K562 (cell line): ENCODE results near the gene SV2C. TPM values are rescaled to one million over a fixed set of nuclear protein-coding genes. Genes with fewer than 3 reads are reported as not detected.

Experiments
- ARID1B ChIP-seq: fragments of 450-650 bp; IDR thresholded peaks from 2 replicates; pipeline ENCODE4 v1.6.1; 2016; ENCODE audit warnings: antibody characterized with exemption, mild to moderate bottlenecking, inconsistent platforms
- ARID2 ChIP-seq: fragments of 450-650 bp; IDR thresholded peaks from 2 replicates; pipeline ENCODE4 v1.6.1; 2017; ENCODE audit warnings: antibody characterized with exemption, mild to moderate bottlenecking
- BACH1 ChIP-seq: fragments of 200-800 bp; sonication (Bioruptor generic); IDR thresholded peaks from 2 replicates; pipeline ENCODE4 v1.6.1; 2016; ENCODE audit warnings: missing genetic modification characterization, missing compliant biosample characterization
- COPS2 ChIP-seq: fragments of 450-650 bp; conservative IDR thresholded peaks from 2 replicates; pipeline ENCODE4 v1.6.1; 2016; ENCODE audit warnings: mild to moderate bottlenecking, moderate library complexity
- CREM ChIP-seq: IDR thresholded peaks from 2 replicates; pipeline ENCODE4 v1.6.1; 2014; ENCODE audit warnings: antibody characterized with exemption, low read depth
- CTCFL ChIP-seq: IDR thresholded peaks from 2 replicates; pipeline ENCODE4 v1.6.1; 2011; ENCODE audit warnings: borderline replicate concordance, low read depth, mild to moderate bottlenecking, moderate library complexity, low read length; ENCODE audit not compliant: insufficient read depth, poor library complexity, severe bottlenecking
- DDX20 ChIP-seq: fragments of 450-650 bp; IDR thresholded peaks from 2 replicates; pipeline ENCODE4 v1.6.1; 2016; ENCODE audit warnings: missing genetic modification characterization, low read depth, mild to moderate bottlenecking, missing compliant biosample characterization, moderate library complexity
- DMBX1 ChIP-seq: fragments of 250-450 bp; sonication (Bioruptor Pico); IDR thresholded peaks from 2 replicates; pipeline ENCODE4 v1.8.0; 2022; ENCODE audit warnings: inconsistent platforms, mild to moderate bottlenecking, moderate library complexity, borderline replicate concordance
- GTF2E2 ChIP-seq: fragments of 200-800 bp; sonication (Bioruptor generic); IDR thresholded peaks from 2 replicates; pipeline ENCODE4 v1.6.1; 2016; ENCODE audit warnings: missing genetic modification characterization, missing compliant biosample characterization
- HDAC1 ChIP-seq, 2 experiments: fragments of 450-650 bp; IDR thresholded peaks; 2 replicates each; pipeline ENCODE4 v1.6.1; 2016 to 2017; ENCODE audit warnings: inconsistent platforms in 1 of 2, mild to moderate bottlenecking in 1 of 2, moderate library complexity in 1 of 2
- HMGXB4 ChIP-seq: sonication (generic); formaldehyde crosslinking; IDR thresholded peaks from 2 replicates; pipeline ENCODE4 v1.8.1; 2023; ENCODE audit warnings: mild to moderate bottlenecking, missing genetic modification reagents
- HNRNPH1 ChIP-seq: fragments of 200-400 bp; formaldehyde crosslinking; optimal IDR thresholded peaks from 2 replicates; pipeline ENCODE3; 2017; ENCODE audit warnings: low read depth, mild to moderate bottlenecking, low read length, moderate library complexity
- MAFG ChIP-seq: fragments of 450-650 bp; conservative IDR thresholded peaks from 2 replicates; pipeline ENCODE4 v1.6.1; 2016; ENCODE audit warnings: missing genetic modification characterization, missing compliant biosample characterization
- NEUROD1 ChIP-seq: fragments of 150-350 bp; IDR thresholded peaks from 2 replicates; pipeline ENCODE4 v1.6.1; 2014; ENCODE audit warnings: borderline replicate concordance, low read length, low read depth; ENCODE audit not compliant: partially characterized antibody
- PML ChIP-seq: IDR thresholded peaks from 2 replicates; pipeline ENCODE4 v1.6.1; 2012; ENCODE audit warnings: low read length, inconsistent platforms
- RNF219 ChIP-seq: fragments of 250-450 bp; sonication (Bioruptor Pico); IDR thresholded peaks from 2 replicates; pipeline ENCODE4 v1.5.0; 2022; ENCODE audit warnings: mild to moderate bottlenecking
- SAFB ChIP-seq: fragments of 200-400 bp; formaldehyde crosslinking; IDR thresholded peaks from 2 replicates; pipeline ENCODE4 v1.6.1; 2017; ENCODE audit warnings: low read depth, low read length, borderline replicate concordance
- SMAD1 ChIP-seq: fragments of 150-350 bp; IDR thresholded peaks from 2 replicates; pipeline ENCODE4 v1.6.1; 2014; ENCODE audit warnings: low read length, low read depth; ENCODE audit not compliant: partially characterized antibody
- SMARCA5 ChIP-seq: fragments of 450-650 bp; IDR thresholded peaks from 2 replicates; pipeline ENCODE4 v1.6.1; 2016
- ZBTB5 ChIP-seq: fragments of 450-650 bp; IDR thresholded peaks from 2 replicates; pipeline ENCODE4 v1.6.1; 2017; ENCODE audit warnings: antibody characterized with exemption
- ZNF140 ChIP-seq: fragments of 250-450 bp; sonication (Bioruptor Pico); IDR thresholded peaks from 2 replicates; pipeline ENCODE4 v1.8.0; 2021; ENCODE audit warnings: moderate library complexity, mild to moderate bottlenecking, inconsistent platforms
- polyA plus RNA-seq, 8 experiments: library from polyadenylated mRNA; depleted of rRNA in 4 of 8; stranded (reverse) in 5 of 8; unstranded in 3 of 8; fragments of >200 nt; fragmentation: Nextera tagmentation in 2 of 8; fragmentation: Illumina TruSeq in 1 of 8; extraction: Ambion mirVana in 2 of 8; extraction: Trizol in 1 of 8; gene quantifications; 2 replicates each; pipeline versions ENCODE4 v1.2.1 to v1.2.3, GENCODE V29; 2011 to 2014; ENCODE audit warnings: inconsistent platforms in 1 of 8, missing spikeins in 1 of 8
- total RNA-seq, 7 experiments: library from RNA; depleted of rRNA in 6 of 7; stranded (reverse); fragments of >200 nt in 6 of 7; fragmentation: Illumina TruSeq in 2 of 7; extraction: Trizol in 2 of 7; gene quantifications; 2 replicates each; pipeline versions ENCODE4 v1.2.1 to v1.2.3, GENCODE V29; 2011 to 2021; ENCODE audit warnings: low replicate concordance in 1 of 7

Gene SV2C
- total and polyA plus RNA-seq, 9 of the 15 experiments (the other 6 are each of a cell fraction or from before 2014, with no cell fraction given), result 0.05 TPM; not detected in 8

GRCh38 chr5:76372323-76373054 is 289.3 kb downstream of the SV2C start (continued):
- TF ChIP-seq RNF219, result no peak
- peak; percentile 100 for TF ChIP-seq MAFG (tag)
- TF ChIP-seq PML, result peak; percentile 48; the same call in 1 of the 2 replicates
- no peak for TF ChIP-seq COPS2
- TF ChIP-seq HMGXB4, result no peak
- TF ChIP-seq DMBX1 (CRISPR knock-in tag), result no peak
- no peak for TF ChIP-seq GTF2E2 (tag)
- peak; percentile 83 for TF ChIP-seq NEUROD1
- no peak for TF ChIP-seq SMAD1
- peak; percentile 13 to 95; a peak in 2 of 4 replicates for TF ChIP-seq HDAC1 (IDR thresholded peaks at IDR 0.05)
- no peak for TF ChIP-seq SAFB
- peak; percentile 54; the same call in 1 of the 2 replicates for TF ChIP-seq CREM
- no peak for TF ChIP-seq ZBTB5
- TF ChIP-seq ARID1B, result peak; percentile 97
- peak; percentile 99 for TF ChIP-seq BACH1 (tag)
- no peak for TF ChIP-seq CTCFL
- no peak for TF ChIP-seq DDX20 (tag)
- no peak for TF ChIP-seq ZNF140 (CRISPR knock-in tag)
- TF ChIP-seq ARID2, result 0 out of 2 replicates have a peak, but pooled peaks have one; percentile 50
- no peak for TF ChIP-seq HNRNPH1
- TF ChIP-seq SMARCA5, result no peak
